NCI-H510A treated with DMSO at 0.1 percent for 48 hours (cell line): Measurements from ENCODE around the gene HNF1A.

Source experiments
- DNase-seq: peaks from one replicate; lab custom pipeline; 2025; lab: John Stamatoyannopoulos, UW

The HNF1A gene

GRCh38 chr12:120988658-120989057 is 10.3 kb downstream of the HNF1A start:
- DNase-seq, result no peak

GRCh38 chr12:120989687-120990086 is 11.3 kb downstream of the HNF1A start:
- DNase-seq, result no peak

GRCh38 chr12:120990487-120991055 is 12.2 kb downstream of the HNF1A start:
- DNase-seq, result no peak

- DNase-seq, result no peak
These were observed 13.6 kb downstream of the HNF1A start for GRCh38 chr12:120991965-120992364.

DNA sequence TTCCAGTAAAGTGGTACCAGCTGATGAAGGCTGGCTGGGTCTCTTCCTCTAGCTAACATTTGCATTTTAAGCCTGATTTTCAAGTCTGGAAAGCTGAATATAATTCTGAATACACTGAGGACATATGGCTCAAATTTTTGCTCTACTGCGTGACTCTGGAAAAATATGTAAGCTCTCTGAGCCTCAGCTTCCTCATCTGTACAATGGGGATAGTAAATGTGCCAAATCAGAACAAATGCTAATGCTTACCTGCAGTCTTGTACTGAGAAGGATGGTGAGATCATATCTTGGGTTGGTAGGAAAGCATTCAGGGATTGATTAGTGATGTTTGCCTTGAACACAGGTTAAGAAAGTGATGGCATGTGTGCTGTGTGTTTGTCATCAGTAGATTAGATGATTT is 14.6 kb downstream of the HNF1A start:
- no peak for DNase-seq

DNA sequence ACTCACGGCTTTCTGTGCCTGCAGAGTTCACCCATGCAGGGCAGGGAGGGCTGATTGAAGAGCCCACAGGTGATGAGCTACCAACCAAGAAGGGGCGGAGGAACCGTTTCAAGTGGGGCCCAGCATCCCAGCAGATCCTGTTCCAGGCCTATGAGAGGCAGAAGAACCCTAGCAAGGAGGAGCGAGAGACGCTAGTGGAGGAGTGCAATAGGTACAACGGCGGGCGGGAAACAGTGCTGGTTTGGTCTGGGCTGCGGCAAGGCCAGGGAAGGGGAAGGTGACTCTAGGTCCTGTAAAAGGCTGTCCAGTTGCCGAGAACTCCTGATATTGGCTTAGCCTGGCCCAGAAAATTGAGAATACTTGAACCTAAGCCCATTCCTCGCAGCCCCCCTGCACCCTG is 15.2 kb downstream of the HNF1A start:
- DNase-seq, result no peak

DNA sequence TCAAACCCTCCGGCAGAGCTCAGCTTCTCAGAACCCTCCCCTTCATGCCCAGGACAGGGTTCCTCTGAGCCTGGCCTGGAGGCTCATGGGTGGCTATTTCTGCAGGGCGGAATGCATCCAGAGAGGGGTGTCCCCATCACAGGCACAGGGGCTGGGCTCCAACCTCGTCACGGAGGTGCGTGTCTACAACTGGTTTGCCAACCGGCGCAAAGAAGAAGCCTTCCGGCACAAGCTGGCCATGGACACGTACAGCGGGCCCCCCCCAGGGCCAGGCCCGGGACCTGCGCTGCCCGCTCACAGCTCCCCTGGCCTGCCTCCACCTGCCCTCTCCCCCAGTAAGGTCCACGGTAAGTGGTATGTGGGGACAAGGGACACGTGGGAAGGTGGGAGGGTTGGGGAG is 15.7 kb downstream of the HNF1A start:
- no peak for DNase-seq

DNA sequence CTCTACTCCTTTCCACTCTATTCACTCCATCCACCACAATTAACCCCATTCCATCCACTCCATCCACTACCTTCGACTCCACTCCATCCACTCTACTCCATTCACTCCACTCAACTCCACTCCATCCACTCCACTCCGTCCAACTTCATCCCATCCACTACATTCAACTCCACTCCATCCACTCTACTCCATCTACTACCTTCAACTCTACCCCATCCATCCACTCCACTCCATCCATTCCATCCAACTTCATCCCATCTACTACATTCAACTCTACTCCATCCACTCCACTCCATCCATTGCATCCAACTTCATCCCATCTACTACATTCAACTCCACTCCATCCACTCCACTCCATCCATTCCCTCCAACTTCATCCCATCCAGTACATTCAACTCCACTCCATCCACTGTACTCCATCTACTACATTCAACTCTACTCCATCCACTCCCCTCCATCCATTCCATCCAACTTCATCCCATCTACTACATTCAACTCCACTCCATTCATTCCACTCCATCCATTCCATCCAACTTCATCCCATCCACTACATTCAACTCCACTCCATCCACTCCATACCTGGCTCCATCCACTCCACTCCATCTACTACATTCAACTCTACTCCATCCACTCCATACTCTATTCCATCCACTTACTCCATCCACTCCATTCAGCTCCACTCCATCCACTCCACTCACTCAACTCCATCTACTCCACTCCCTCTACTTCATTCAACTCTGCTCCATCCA is 16.4 kb downstream of the HNF1A start:
- DNase-seq, result no peak

- DNase-seq, result no peak
These were observed 17.9 kb downstream of the HNF1A start for GRCh38 chr12:120996133-120996746.

- no peak for DNase-seq
These were observed 19.1 kb downstream of the HNF1A start for GRCh38 chr12:120997448-120997847.

DNA sequence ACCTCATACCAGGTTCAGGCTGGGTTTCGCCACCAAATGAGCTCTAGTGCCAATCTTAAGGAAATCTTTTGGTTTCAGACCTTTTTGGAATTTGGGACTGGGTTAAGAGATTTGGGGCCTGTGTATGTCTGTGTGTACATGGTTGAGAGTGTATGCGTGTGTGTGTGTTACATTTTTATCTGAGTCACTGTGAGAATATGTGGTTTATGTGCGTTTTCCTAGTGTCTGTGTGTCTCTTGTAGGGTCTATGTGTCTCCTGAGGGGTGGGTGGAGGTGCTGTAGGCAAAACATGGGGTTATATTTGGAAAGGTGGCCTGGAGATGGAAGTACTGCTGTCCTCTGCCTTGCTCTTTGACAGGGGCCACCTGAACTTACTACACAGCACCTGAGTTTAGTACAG is 20.1 kb downstream of the HNF1A start:
- DNase-seq, result no peak

GRCh38 chr12:120999191-121000120 is 21.1 kb downstream of the HNF1A start:
- no peak for DNase-seq

DNA sequence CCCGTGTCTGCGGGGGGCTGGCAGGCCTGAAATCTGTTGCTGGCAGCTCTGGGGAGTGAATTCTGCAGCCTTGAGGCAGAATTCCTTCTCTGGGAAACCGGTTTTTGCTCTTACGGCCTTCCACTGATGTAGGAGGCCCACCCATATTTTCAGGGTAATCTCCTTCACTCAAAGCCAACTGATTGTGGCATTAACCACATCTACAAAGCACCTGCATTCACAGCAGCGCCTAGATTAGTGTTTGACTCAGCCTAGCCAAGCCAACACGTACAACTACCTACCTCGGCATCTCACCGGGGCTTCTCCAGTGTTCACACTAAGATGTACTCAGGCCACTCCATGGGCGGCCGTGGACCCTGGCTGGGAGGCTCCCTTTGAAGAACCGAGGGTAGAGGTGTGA is 22.2 kb downstream of the HNF1A start:
- no peak for DNase-seq

DNA sequence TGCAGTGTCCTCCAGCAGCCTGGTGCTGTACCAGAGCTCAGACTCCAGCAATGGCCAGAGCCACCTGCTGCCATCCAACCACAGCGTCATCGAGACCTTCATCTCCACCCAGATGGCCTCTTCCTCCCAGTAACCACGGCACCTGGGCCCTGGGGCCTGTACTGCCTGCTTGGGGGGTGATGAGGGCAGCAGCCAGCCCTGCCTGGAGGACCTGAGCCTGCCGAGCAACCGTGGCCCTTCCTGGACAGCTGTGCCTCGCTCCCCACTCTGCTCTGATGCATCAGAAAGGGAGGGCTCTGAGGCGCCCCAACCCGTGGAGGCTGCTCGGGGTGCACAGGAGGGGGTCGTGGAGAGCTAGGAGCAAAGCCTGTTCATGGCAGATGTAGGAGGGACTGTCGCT is 22.7 kb downstream of the HNF1A start:
- DNase-seq, result no peak

DNA sequence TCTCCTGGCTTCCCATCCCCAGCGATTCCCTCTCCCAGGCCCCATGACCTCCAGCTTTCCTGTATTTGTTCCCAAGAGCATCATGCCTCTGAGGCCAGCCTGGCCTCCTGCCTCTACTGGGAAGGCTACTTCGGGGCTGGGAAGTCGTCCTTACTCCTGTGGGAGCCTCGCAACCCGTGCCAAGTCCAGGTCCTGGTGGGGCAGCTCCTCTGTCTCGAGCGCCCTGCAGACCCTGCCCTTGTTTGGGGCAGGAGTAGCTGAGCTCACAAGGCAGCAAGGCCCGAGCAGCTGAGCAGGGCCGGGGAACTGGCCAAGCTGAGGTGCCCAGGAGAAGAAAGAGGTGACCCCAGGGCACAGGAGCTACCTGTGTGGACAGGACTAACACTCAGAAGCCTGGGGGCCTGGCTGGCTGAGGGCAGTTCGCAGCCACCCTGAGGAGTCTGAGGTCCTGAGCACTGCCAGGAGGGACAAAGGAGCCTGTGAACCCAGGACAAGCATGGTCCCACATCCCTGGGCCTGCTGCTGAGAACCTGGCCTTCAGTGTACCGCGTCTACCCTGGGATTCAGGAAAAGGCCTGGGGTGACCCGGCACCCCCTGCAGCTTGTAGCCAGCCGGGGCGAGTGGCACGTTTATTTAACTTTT is 23.6 kb downstream of the HNF1A start:
- no peak for DNase-seq

DNA sequence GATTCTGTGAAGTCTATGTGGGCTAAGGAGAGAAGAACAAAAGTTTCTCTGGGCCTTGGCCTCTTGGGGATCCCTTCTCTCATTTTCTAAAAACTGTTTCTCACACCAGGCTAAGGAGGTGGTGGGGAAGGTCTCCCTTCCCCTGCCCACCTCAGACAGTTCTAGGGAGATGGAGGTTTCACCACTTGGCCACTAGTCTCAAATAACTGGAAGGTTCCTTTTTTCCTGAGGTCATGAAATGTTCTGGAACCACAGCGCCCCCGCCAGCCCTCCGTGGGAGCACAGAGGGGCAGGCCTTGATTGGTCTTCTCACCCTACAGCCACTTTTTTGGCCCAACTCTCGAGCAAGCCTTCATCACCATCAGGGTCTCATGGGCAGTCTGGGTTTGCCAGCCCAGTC is 25.3 kb downstream of the HNF1A start:
- DNase-seq, result no peak

- DNase-seq, result no peak
These were observed 26.0 kb downstream of the HNF1A start for GRCh38 chr12:121004253-121004815.

- peak; percentile 77 for DNase-seq
These were observed 27.0 kb downstream of the HNF1A start for GRCh38 chr12:121005346-121005815.

GRCh38 chr12:121008347-121009098 is 30.2 kb downstream of the HNF1A start:
- no peak for DNase-seq

- DNase-seq, result peak; percentile 60
These were observed 31.4 kb downstream of the HNF1A start for GRCh38 chr12:121009741-121010140.

DNA sequence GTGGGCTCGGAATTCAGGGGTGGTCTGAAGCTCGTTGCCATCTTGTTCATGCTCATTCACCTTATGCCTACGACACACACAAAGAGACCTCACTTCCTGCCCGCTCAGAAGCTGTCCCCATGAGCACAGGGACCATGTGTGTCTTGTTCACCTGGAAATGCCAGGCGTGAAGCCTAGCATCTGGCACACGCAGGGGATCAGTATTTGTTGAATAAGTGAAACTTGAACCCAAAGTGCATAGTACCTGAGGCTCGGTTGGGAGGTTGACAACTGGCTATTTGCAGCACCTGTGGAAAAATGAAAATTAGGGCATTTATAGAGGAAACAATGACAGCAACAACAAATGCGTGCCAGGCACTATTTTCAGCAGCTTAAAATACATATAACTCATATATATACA is 32.5 kb downstream of the HNF1A start:
- DNase-seq, result no peak
